GM12875 (cell line): ENCODE results near the gene SHTN1.

Experiments
- H3K4me3 ChIP-seq: one replicate; pipeline ENCODE4 v1.5.1; 2011; ENCODE audit warnings: low read depth, low read length, control low read depth
- TF ChIP-seq, protein P1 (sequence below): IDR thresholded peaks from 2 replicates; pipeline ENCODE4 v1.5.1; 2011; ENCODE audit warnings: low read depth, mild to moderate bottlenecking, control low read depth, inconsistent platforms, low read length, moderate library complexity, borderline replicate concordance; ENCODE audit not compliant: insufficient read depth

The SHTN1 gene

GRCh38 chr10:116952729-116953128 lies 52.3 kb downstream of the SHTN1 start:
- no peak overlapping the region for H3K4me3 ChIP-seq
- TF ChIP-seq, protein P1, sequence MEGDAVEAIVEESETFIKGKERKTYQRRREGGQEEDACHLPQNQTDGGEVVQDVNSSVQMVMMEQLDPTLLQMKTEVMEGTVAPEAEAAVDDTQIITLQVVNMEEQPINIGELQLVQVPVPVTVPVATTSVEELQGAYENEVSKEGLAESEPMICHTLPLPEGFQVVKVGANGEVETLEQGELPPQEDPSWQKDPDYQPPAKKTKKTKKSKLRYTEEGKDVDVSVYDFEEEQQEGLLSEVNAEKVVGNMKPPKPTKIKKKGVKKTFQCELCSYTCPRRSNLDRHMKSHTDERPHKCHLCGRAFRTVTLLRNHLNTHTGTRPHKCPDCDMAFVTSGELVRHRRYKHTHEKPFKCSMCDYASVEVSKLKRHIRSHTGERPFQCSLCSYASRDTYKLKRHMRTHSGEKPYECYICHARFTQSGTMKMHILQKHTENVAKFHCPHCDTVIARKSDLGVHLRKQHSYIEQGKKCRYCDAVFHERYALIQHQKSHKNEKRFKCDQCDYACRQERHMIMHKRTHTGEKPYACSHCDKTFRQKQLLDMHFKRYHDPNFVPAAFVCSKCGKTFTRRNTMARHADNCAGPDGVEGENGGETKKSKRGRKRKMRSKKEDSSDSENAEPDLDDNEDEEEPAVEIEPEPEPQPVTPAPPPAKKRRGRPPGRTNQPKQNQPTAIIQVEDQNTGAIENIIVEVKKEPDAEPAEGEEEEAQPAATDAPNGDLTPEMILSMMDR: no peak

DNA sequence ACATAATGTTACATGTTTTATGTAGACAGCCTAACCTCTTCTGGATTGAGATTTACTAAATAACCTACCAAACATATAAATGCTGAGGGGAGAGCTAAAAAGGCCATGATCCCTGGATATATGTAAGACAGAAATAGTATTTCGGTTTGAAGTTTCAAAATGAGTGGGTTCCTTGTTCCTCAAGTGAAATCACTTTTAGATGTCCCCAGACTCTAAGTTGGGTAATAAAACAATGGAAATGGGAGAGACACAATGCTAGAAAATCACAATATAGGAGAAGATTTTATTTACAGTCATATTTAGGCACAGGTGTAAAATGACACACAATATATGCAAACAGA lies 56.5 kb downstream of the SHTN1 start:
- no peak overlapping the region for H3K4me3 ChIP-seq
- TF ChIP-seq, protein P1: no peak

- TF ChIP-seq, protein P1: no peak
- H3K4me3 ChIP-seq: no peak overlapping the region
Observed at GRCh38 chr10:116947841-116948529, 57.0 kb downstream of the SHTN1 start.

GRCh38 chr10:116944911-116945310 lies 60.1 kb downstream of the SHTN1 start:
- no peak overlapping the region for H3K4me3 ChIP-seq
- TF ChIP-seq, protein P1: no peak

DNA sequence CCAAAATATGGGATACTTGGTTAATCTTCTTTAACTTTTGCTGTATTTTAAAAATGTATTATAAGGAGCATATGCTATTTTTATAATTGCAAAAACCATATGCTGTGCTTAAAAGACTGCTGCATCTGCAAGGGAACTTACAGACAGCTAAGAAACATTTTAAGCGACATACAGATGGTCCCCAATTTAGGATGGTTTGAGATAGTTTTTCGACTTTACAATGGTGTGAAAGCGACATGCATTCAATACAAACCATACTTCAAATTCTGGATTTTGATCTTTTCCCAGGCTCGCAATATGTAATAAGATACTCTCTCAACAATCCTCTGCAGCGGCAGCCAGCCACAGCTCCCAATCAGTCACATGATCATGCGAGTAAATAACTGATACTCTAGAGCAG lies 73.2 kb downstream of the SHTN1 start:
- TF ChIP-seq, protein P1: no peak
- H3K4me3 ChIP-seq: no peak overlapping the region

GRCh38 chr10:116926426-116926825 lies 78.6 kb downstream of the SHTN1 start:
- no peak overlapping the region for H3K4me3 ChIP-seq
- TF ChIP-seq, protein P1: no peak

DNA sequence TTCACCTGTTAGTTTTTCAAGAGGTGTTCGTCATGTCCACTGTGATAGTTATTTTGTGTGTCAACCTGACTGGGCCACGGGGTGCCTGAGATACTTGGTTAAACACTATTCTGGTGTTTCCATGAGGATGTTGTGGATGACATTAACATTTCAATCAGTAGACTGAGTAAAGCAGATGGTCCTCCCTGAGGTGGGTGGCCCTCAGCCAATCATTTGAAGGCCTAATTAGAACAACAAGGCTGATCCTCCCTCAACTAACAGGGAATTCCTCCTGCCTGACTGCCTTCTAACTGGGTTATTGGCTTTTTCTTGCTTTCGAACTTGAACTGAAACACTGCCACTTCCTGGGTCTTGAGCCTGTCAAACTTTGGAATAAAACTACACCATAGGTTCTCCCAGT lies 79.9 kb downstream of the SHTN1 start:
- H3K4me3 ChIP-seq: no peak overlapping the region
- TF ChIP-seq, protein P1: no peak
